K562 (cell line): ENCODE measurements around the gene U2SURP. TPM values are rescaled to one million over a fixed set of nuclear protein-coding genes. Genes with fewer than 3 reads are reported as not detected.

Experiments
- ATF7 ChIP-seq: fragments of 450-650 bp; IDR thresholded peaks from 2 replicates; pipeline ENCODE4 v1.7.1; 2014; ENCODE audit warnings: mild to moderate bottlenecking, moderate library complexity
- BACH1 ChIP-seq: fragments of 200-800 bp; sonication (Bioruptor generic); IDR thresholded peaks from 2 replicates; pipeline ENCODE4 v1.6.1; 2016; ENCODE audit warnings: missing genetic modification characterization, missing compliant biosample characterization
- BCL6 ChIP-seq: fragments of 250-450 bp; sonication (Bioruptor Pico); IDR thresholded peaks from 2 replicates; pipeline ENCODE4 v1.4.0; 2020
- BCOR ChIP-seq: fragments of 450-650 bp; IDR thresholded peaks from 2 replicates; pipeline ENCODE4 v1.6.1; 2016
- CBX8 ChIP-seq: fragments of 200-600 bp; sonication (generic); IDR thresholded peaks from 2 replicates; pipeline ENCODE4 v1.6.1; 2012; ENCODE audit warnings: borderline replicate concordance, mixed run types, low read depth, mild to moderate bottlenecking, moderate library complexity, mixed read lengths, low read length, control low read depth, inconsistent platforms; ENCODE audit not compliant: poor library complexity, severe bottlenecking; ENCODE audit errors: extremely low read depth
- CREB1 ChIP-seq, 2 experiments: sonication (generic) in 1 of 2; formaldehyde crosslinking in 1 of 2; IDR thresholded peaks; 2 replicates each; pipeline versions ENCODE4 v1.6.1 to v1.8.0; 2012 to 2022; ENCODE audit warnings: inconsistent platforms in 1 of 2, mild to moderate bottlenecking in 1 of 2, missing genetic modification reagents in 1 of 2, moderate library complexity in 1 of 2
- CSDE1 ChIP-seq, 2 experiments: fragments of 450-650 bp; IDR thresholded peaks; 2 replicates each; pipeline ENCODE4 v1.6.1; 2016; ENCODE audit warnings: mild to moderate bottlenecking in 1 of 2
- DACH1 ChIP-seq: fragments of 450-650 bp; IDR thresholded peaks from 2 replicates; pipeline ENCODE4 v1.6.1; 2018; ENCODE audit not compliant: partially characterized antibody
- E2F5 ChIP-seq: sonication (generic); formaldehyde crosslinking; IDR thresholded peaks from 2 replicates; pipeline ENCODE4 v1.8.0; 2022; ENCODE audit warnings: mild to moderate bottlenecking, missing genetic modification reagents
- HNRNPLL ChIP-seq: fragments of 200-400 bp; formaldehyde crosslinking; IDR thresholded peaks from 2 replicates; pipeline ENCODE4 v1.6.1; 2017; ENCODE audit warnings: low read length, low read depth, mild to moderate bottlenecking; ENCODE audit not compliant: poor library complexity, severe bottlenecking
- LARP7 ChIP-seq: fragments of 450-650 bp; IDR thresholded peaks from 2 replicates; pipeline ENCODE4 v1.6.1; 2016
- NFRKB ChIP-seq: fragments of 450-650 bp; IDR thresholded peaks from 2 replicates; pipeline ENCODE4 v1.6.1; 2016; ENCODE audit warnings: low read depth
- NR3C1 ChIP-seq: sonication (generic); formaldehyde crosslinking; IDR thresholded peaks from 2 replicates; pipeline ENCODE4 v1.8.1; 2022; ENCODE audit warnings: missing genetic modification reagents
- PHF21A ChIP-seq: fragments of 450-650 bp; IDR thresholded peaks from 2 replicates; pipeline ENCODE4 v1.6.1; 2017; ENCODE audit warnings: low read depth, borderline replicate concordance
- PRMT5 ChIP-seq: sonication (generic); formaldehyde crosslinking; IDR thresholded peaks from 2 replicates; pipeline ENCODE4 v1.5.0; 2020; ENCODE audit warnings: missing genetic modification reagents
- TAF15 ChIP-seq: fragments of 200-400 bp; formaldehyde crosslinking; IDR thresholded peaks from 2 replicates; pipeline ENCODE4 v1.6.1; 2017; ENCODE audit warnings: mild to moderate bottlenecking, low read depth, low read length, moderate library complexity
- ZNF134 ChIP-seq: fragments of 250-450 bp; sonication (Bioruptor Pico); conservative IDR thresholded peaks from 2 replicates; pipeline ENCODE4 v1.4.0; 2020
- ZNF347 ChIP-seq: fragments of 450-650 bp; formaldehyde crosslinking; IDR thresholded peaks from 2 replicates; pipeline ENCODE4 v1.4.0; 2020; ENCODE audit warnings: low read depth, mild to moderate bottlenecking, moderate library complexity
- polyA plus RNA-seq, 8 experiments: library from polyadenylated mRNA; depleted of rRNA in 4 of 8; stranded (reverse) in 5 of 8; unstranded in 3 of 8; fragments of >200 nt; fragmentation: Nextera tagmentation in 2 of 8; fragmentation: Illumina TruSeq in 1 of 8; extraction: Ambion mirVana in 2 of 8; extraction: Trizol in 1 of 8; gene quantifications; 2 replicates each; pipeline versions ENCODE4 v1.2.1 to v1.2.3, GENCODE V29; 2011 to 2014; ENCODE audit warnings: inconsistent platforms in 1 of 8, missing spikeins in 1 of 8
- total RNA-seq, 7 experiments: library from RNA; depleted of rRNA in 6 of 7; stranded (reverse); fragments of >200 nt in 6 of 7; fragmentation: Illumina TruSeq in 2 of 7; extraction: Trizol in 2 of 7; gene quantifications; 2 replicates each; pipeline versions ENCODE4 v1.2.1 to v1.2.3, GENCODE V29; 2011 to 2021; ENCODE audit warnings: low replicate concordance in 1 of 7
- TF ChIP-seq, protein P1 (sequence below): fragments of 450-650 bp; IDR thresholded peaks from 2 replicates; pipeline ENCODE4 v1.7.1; 2018; ENCODE audit warnings: mild to moderate bottlenecking, low read depth; ENCODE audit not compliant: partially characterized antibody
- TF ChIP-seq, protein P2 (sequence below): fragments of 250-450 bp; sonication (Bioruptor Pico); IDR thresholded peaks from 2 replicates; pipeline ENCODE4 v1.5.0; 2022; ENCODE audit warnings: mild to moderate bottlenecking
- TF ChIP-seq, protein P3 (sequence below): IDR thresholded peaks from 2 replicates; pipeline ENCODE4 v1.6.1; 2012; ENCODE audit warnings: low read depth, low read length, improper control_type of control experiment, borderline replicate concordance

Gene U2SURP
- total and polyA plus RNA-seq, 9 of the 15 experiments (the other 6 are each of a cell fraction or from before 2014, with no cell fraction given), result 128 to 322 (median 191) TPM

DNA sequence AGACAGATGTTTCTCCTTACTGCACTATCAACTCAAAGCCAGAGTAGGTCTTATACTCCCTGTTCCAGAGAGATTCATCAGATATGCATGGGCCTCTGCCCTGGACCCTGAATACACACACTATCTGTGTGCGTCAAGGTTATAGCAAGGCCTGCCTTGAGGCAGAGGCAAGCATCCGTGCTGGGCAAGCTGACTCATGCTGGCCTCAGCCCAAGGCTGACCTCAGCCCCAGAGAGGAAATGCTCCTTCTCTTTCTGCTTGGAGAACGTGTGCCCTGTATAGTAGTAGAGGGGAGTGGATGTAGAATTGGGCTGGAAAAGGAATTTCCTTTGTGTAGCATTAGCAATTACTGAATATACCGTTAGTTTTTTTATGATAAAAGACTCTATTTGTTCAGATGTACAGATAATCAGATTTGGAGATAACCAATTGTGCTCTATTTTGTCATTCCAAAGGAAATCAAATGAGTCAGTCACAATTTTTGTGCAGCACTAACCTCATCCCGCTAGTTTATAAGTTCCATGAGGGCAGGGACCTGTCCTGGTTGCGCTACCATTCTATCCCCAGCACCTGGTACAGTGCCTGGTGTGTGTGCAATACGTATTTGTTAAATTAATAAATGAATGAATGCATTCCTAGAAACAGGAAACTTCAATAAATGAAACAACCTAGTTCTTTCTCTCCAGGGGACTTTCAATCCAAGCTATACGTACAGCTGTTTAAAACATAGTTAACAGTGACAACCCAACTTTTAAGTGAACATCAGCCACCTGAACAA is 24.6 kb upstream of the U2SURP start (continued):
- TF ChIP-seq, protein P1, sequence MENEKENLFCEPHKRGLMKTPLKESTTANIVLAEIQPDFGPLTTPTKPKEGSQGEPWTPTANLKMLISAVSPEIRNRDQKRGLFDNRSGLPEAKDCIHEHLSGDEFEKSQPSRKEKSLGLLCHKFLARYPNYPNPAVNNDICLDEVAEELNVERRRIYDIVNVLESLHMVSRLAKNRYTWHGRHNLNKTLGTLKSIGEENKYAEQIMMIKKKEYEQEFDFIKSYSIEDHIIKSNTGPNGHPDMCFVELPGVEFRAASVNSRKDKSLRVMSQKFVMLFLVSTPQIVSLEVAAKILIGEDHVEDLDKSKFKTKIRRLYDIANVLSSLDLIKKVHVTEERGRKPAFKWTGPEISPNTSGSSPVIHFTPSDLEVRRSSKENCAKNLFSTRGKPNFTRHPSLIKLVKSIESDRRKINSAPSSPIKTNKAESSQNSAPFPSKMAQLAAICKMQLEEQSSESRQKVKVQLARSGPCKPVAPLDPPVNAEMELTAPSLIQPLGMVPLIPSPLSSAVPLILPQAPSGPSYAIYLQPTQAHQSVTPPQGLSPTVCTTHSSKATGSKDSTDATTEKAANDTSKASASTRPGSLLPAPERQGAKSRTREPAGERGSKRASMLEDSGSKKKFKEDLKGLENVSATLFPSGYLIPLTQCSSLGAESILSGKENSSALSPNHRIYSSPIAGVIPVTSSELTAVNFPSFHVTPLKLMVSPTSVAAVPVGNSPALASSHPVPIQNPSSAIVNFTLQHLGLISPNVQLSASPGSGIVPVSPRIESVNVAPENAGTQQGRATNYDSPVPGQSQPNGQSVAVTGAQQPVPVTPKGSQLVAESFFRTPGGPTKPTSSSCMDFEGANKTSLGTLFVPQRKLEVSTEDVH, result no peak
- TF ChIP-seq PHF21A (peak; percentile 15; the same call in 1 of the 2 replicates), BCOR (peak; percentile 70), ATF7 (peak; percentile 98), HNRNPLL (no peak), NR3C1 (CRISPR knock-in tag) (no peak), E2F5 (CRISPR knock-in tag) (no peak), LARP7 (no peak), TAF15 (no peak), CBX8 (no peak), ZNF347 (CRISPR knock-in tag) (no peak), ZNF134 (no peak), BCL6 (CRISPR knock-in tag) (no peak), CREB1 (IDR thresholded peaks at IDR 0.05) (peak; percentile 64), CREB1 (CRISPR knock-in tag; IDR thresholded peaks at IDR 0.05) (peak; percentile 50; the same call in 1 of the 2 replicates), DACH1 (peak; percentile 40), PRMT5 (no peak), BACH1 (peak; percentile 92), CSDE1 (IDR thresholded peaks at IDR 0.05) (no peak), NFRKB (0 out of 2 replicates have a peak, but pooled peaks have one; percentile 52)
- TF ChIP-seq, protein P2, sequence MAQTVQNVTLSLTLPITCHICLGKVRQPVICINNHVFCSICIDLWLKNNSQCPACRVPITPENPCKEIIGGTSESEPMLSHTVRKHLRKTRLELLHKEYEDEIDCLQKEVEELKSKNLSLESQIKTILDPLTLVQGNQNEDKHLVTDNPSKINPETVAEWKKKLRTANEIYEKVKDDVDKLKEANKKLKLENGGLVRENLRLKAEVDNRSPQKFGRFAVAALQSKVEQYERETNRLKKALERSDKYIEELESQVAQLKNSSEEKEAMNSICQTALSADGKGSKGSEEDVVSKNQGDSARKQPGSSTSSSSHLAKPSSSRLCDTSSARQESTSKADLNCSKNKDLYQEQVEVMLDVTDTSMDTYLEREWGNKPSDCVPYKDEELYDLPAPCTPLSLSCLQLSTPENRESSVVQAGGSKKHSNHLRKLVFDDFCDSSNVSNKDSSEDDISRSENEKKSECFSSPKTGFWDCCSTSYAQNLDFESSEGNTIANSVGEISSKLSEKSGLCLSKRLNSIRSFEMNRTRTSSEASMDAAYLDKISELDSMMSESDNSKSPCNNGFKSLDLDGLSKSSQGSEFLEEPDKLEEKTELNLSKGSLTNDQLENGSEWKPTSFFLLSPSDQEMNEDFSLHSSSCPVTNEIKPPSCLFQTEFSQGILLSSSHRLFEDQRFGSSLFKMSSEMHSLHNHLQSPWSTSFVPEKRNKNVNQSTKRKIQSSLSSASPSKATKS (CRISPR knock-in tag), result no peak
- TF ChIP-seq, protein P3, sequence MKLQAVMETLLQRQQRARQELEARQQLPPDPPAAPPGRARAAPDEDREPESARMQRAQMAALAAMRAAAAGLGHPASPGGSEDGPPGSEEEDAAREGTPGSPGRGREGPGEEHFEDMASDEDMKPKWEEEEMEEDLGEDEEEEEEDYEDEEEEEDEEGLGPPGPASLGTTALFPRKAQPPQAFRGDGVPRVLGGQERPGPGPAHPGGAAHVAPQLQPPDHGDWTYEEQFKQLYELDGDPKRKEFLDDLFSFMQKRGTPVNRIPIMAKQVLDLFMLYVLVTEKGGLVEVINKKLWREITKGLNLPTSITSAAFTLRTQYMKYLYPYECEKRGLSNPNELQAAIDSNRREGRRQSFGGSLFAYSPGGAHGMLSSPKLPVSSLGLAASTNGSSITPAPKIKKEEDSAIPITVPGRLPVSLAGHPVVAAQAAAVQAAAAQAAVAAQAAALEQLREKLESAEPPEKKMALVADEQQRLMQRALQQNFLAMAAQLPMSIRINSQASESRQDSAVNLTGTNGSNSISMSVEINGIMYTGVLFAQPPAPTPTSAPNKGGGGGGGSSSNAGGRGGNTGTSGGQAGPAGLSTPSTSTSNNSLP, result 0 out of 2 replicates have a peak, but pooled peaks have one; percentile 63
